GM18505 (cell line): ENCODE data around the gene PLCXD3.

Experiments used
- ATAC-seq: cut with Tn5 transposase; IDR thresholded peaks from one replicate; pipeline ENCODE4 v1.9.1; 2021; ENCODE audit not compliant: unreplicated experiment
- POLR2A ChIP-seq: IDR thresholded peaks from 4 replicates; pipeline ENCODE4 v1.6.1; 2011; ENCODE audit warnings: borderline replicate concordance; ENCODE audit not compliant: insufficient read depth, insufficient read length; ENCODE audit errors: extremely low read depth

The PLCXD3 gene

DNA sequence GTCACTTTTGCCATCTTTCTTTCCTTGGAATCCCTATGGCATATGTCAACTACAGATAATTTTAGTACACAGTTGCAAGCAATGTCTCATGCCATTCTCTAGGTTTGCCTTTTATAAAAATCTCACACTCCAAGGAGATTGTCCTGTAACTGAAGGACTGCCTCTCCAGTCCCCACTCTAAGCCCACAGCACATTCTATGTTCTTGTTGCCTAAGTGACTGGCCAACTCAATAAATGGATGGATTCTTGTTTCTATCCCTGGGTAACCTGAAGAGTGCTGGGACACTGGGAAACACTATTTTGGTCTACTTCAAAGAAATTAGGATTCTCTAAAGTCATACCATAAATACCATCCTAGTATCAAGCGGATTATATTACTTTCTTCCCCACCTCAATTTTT lies 145.0 kb downstream of the PLCXD3 start:
- ATAC-seq = no peak
- TF ChIP-seq POLR2A = no peak

DNA sequence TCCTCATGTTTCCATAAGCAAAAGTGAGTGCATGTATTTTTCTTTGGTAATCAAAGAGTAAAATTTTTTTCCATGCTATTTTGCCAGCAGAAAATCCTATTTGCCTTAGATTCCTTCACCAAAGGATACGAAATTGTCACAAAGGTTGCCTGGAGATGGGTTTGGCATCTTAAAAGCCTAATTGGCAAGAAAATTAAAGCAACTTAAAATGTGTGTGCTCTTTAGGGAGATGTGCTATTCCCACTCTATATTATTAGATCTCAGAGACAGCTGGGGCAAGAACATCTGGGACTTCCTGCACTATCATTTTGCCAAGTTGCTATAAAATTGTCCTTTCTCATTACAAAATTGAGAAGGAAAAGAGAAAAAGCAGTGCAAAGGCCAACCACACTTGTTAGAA lies 146.1 kb downstream of the PLCXD3 start:
- no peak for TF ChIP-seq POLR2A
- ATAC-seq = no peak

DNA sequence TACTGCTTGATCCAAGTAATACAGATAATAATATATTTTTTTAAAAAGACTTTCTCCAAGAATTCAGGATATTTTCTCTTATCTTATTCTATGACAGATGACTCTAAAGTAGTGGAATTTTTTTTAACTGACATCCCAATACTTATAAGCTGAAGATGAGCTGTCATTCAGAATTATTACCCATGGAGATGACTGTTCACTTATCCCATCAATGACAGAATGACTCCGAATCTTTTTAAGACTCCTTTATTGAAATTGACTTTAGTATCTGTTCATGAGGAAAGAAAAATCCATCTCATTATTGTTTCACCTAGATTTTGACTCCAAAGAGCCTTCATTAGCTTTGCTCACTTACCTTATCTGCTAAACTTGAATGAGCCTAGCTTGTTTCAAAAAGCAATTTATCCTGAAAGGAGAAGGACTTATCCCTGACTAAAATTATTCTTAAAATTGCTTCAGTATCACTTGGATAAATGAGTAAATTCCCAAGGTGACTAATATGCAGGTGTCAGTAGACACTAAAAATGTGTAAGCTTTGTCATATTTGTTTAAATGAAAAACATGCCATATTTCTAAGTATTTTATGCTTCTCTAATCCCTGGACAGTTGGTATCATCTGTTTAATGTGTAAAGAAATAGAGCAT lies 146.9 kb downstream of the PLCXD3 start:
- ATAC-seq = no peak

DNA sequence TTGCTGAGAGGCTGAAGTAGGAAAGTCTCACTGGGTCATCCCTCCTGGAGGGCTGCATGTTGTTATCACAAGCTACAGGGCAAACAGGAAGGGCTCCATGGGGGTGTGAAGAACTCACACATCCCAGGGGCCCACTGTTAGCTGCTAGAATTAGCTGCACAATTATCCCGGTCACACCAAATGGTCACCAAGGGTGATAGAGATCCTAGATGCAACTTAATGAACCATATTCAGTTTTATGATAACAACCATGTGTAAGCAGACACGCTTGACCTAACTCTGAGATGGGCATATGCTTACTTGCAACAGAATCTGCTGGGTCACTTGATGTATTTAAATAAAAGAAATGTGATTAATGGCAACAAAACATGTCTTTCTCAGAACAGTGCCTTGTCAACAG lies 153.6 kb downstream of the PLCXD3 start:
- no peak for TF ChIP-seq POLR2A
- ATAC-seq = no peak

More for the DNA sequence above, 146.9 kb downstream of the PLCXD3 start:
- TF ChIP-seq POLR2A = no peak

DNA sequence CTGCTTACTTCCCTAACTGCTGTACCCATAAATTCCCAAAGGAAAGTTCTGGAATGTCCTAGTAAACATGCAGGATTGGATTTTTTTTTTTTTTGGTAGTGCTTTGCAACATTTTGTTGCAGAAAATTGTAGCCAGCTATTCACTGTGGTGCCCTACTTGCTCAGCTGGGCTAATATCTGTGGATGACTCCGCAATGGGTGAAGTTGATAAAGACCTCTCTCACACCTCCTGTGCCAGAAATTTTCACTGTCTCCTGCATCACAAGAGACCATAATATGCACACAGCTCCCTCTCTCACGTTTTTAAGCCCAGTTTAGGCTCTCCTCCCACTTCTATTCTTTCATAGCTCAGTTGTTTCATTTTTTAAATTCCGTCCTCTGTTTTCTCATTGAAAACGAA lies 160.6 kb downstream of the PLCXD3 start:
- no peak for TF ChIP-seq POLR2A
- ATAC-seq = no peak

DNA sequence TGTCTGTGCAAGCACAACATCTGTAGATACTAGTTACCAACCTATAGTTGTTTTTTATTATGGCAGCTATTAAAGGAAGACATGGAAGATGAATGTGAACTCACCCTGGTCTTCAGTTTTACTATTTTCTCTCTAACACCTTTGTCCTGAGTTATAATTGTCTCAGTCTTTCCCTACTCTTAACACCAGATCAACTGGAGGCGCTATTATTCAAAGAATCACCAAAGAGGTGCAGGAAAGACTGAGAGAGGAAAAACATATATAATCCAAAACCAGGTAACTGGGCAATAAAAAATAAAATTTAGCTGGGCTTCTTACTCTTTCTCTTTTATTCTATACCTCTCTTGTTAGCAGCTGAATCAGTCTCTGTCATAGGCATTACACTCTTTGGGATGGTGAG lies 162.8 kb downstream of the PLCXD3 start:
- no peak for TF ChIP-seq POLR2A
- no peak for ATAC-seq

DNA sequence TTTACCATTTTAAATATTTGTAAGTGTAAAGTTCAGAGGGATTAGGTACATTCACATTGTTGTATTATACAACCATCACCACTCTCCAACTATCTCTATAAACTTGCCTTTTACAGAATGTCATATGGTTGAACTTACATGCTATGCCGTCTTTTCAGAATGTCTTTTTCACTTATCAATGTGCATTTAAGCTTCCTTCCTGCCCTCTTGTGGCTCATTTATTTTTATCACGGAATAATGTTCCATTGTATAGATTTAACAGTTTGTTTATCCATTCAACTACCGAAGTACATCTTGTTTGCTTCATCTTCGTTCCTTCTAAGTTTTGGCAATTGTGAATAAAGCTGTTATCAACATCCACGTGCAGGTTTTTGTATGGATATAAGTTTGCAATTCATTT lies 163.8 kb downstream of the PLCXD3 start:
- ATAC-seq = no peak
- TF ChIP-seq POLR2A = no peak

DNA sequence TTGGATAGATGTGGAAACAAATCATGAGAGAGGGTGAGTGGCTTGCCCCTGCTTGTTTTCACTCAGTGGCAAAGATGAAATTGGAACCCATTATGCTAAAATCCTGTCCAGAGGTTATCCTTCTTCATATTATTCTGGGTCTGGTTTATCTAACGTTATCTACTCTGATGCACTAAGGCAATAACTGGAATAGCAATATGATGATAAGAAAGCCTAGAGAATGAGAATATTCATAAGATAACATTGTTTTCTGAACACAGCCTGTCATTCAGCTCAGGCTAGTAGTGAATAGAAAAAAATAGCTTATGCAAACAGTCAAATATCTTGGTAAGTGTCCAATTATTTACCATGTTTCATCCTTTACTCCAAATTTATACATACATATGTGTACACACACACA lies 165.1 kb downstream of the PLCXD3 start:
- no peak for ATAC-seq
- TF ChIP-seq POLR2A = no peak

DNA sequence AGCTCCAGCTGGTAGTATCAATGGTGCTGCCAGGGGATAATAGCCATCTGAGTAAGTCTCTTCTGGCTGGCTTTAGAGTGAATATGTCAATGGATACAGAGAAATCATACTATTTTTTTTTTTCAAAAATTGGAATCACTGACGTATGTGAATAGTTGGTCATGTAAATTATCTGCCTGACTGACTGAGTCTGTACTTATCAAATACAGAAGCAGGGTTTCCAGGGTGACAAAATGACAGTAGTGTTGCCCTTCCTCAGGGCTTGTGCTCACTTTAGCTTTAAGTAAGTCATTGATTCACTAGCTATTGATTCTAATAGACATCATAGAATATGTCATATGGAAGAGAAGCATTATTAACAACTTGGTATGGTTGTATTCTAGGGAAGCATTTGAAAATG lies 171.1 kb downstream of the PLCXD3 start:
- ATAC-seq = no peak
- no peak for TF ChIP-seq POLR2A

DNA sequence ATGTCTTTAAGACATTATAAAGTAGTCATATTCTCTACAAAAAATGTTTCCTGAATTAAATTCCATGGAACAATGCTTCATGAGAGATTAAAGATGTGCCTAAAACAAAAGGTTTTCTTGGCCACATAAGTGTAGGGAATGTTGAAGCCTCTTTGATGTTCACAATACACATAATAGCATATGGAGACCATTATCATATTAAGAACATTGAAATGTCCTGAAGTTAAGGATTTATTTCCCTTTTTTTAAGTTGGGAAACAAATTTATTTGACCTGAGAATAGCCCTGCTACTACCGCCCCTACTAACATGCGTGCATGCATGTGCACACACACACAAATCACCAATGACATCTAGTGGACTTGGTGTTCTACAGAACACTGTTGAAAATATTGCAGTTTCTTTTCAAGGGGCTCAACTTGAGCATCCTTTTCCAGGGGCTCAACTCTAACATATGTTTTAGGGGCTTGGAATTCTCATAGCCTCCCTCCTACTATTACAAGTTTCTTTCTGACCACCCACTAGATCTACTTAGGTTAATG lies 172.2 kb downstream of the PLCXD3 start:
- no peak for ATAC-seq
- no peak for TF ChIP-seq POLR2A

DNA sequence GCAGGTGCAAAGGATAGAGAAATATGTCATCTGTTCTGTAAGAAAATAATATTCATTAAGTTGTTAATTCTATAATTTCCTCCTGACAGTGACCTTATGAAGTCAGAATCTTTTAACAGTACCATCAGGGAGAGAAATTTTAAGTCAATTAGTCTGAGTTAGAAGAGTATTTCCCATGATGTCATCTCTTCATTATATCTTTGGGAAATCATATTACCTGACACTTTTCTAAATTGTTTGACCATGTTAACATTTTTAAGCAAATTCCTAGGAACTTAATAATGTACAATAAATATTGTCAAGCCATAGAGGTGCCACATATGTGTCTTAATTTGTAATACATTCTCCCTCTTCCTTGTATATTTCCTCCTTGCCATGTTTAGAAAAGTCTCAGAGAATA lies 172.7 kb downstream of the PLCXD3 start:
- ATAC-seq = no peak
- no peak for TF ChIP-seq POLR2A

DNA sequence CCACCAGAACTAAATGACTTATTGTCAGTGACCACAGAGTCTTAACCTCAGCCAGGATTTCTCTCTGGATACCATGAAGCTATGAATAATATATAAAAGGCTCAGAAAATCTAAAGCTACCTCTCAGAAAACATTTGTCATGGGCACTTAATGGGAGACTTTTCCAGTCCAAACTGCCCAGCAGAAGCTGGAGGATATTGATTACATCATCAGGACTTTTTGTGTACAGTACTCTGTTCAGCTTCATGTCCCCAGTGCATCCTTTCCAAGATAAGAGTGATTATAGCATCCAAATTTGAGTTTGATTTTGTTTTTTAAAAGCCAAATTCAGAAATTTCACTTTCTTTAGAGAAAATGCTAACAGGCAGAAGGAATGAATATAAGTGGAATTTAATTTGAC lies 173.2 kb downstream of the PLCXD3 start:
- no peak for TF ChIP-seq POLR2A
- ATAC-seq = no peak

DNA sequence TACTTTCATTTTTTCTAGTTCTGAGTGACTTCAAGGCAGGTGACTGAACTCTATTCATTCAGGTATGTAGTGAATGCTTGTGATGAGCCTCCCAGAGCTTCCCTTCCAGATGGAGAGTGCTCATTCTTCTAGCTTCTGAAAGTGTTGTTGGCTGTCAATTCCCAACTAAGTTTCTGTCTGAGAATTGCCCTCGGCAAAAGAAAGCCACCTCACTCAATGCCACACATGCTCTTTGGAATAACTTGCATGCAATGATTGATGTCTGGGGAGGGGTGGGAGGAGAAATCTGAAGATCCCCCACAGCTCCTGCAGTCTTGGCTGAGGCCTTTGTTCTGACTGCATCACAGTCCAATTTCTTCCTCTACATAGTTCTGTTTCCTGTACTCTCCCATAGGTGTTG lies 173.9 kb downstream of the PLCXD3 start:
- no peak for ATAC-seq
- no peak for TF ChIP-seq POLR2A

DNA sequence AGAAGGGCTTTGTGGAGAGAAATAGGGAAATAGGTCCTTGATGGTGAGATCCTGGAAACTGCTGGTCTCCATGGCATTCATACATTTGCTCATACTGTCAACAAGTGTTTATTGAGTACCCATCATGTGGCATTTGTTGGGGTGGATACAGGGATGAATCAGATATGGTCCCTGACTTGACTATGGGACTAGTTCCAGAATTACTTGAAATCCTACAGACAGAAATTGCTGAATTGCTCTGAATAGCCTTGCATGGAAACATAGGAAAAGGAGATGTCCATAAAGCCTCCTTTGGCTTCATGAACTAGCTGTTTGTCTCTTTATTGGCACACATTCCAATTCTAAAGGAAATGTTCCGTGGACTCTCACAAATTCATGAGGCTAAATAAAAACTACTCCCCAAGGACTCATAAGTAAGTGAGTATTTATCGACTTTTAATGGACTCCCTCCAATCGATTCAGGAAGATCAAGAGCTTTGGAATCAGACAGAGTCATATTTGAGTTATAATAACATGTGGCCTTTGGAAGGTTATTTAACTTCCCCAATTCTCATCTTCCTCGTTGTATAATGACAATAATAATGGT lies 174.7 kb downstream of the PLCXD3 start:
- no peak for ATAC-seq
- no peak for TF ChIP-seq POLR2A
